ENCODE data around the gene P2RX7.
A peak's percentile ranks its signal among the peaks of the same experiment; 100 is the strongest.
"Not testable (repeated sequence)": the region's sequence is repeated elsewhere in the genome, so short reads cannot be mapped to it uniquely, and the experiment has no call there.

The P2RX7 gene

DNA sequence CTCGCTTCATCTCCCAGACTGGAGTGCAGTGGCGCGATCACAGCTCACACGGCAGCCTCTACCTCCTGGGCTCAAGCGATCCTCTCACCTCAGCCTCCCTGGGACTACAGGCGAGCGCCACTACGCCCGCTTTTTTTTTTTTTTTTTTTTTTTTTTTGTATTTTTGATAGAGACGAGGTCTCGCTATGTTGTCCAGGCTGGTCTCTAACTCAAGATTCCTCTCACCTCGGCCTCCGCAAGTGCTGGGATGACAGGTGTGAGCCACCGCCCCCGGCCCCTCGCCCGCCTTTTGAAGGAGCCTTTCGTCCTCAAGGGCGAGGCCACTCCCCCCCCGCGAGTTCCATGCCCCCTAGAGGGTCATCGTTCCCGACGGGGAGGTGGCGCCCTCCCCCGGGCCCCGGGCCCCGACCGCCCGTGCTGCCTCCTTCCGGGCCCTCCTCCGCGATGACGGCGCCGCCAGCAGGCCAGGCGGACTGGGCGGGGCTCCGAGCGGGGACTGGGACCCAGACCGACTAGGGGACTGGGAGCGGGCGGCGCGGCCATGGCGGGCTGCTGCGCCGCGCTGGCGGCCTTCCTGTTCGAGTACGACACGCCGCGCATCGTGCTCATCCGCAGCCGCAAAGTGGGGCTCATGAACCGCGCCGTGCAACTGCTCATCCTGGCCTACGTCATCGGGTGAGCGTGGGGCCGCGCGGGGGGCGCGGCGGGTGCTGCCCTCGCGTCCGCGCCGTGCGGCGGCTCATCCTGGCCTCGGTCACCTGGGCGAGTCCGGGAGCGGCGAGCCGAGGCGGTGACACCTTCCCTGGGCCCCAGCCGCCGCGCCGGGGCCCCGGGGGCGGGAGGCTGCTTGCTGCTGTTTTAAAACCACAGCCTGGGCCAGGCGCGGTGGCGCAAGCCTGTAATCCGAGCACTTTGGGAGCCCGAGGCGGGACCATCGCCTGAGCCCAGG lies 77.2 kb downstream of the P2RX7 start, which contains the start of gene P2RX4:
Gene P2RX4, plus strand, starts transcription at position 506 of the 949 bp plus-strand sequence. Its CDS starts 36 bp downstream, at position 542.
- peak; percentile 81 for DNase-seq

DNA sequence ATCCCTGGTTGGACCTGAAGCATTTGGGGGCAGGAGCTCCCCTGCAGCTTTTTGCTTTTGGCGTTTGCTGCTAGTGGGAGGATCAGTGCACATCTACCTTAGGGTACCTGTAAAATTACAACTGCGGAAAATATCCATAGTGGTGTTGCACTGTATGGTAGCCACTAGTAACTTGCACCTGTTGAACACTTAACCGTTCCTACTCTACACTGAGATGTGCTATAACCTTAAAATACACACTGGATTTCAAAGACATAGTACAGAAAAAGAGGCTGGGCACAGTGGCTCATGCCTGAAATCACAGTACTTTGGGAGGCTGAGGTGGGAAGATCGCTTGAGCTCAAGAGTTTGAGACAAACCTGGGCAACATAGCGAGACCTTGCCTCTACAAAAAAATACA lies 80.2 kb downstream of the P2RX7 start:
- no peak for DNase-seq

DNA sequence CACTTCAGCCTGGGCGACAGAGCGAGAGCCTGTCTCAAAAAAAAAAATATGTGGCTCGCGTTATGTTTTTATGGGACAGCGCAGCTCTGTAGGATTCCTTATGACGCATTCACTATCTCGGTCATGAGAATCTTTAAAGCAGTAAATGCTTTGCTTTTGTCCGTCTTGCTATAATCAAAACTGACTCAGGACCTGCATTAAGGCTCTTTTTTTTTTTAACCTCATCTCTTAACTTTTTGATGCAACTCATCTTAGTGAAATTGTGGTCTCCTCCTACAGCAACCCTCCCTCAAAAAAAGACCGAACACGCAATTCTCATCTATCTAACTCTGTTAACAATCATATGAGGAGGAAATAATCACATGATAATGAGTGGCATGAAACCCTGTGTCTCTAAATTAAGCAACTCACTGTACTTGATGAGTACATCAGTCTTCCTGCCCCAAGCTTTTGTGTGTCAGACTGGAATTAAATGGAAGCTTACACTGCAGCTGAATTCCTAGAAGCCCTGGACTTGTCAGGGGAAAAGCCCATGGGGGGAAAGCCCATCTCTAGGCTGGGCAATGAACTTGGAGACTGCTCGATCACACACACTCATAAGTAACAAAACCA lies 81.6 kb downstream of the P2RX7 start:
- DNase-seq = peak; percentile 55

DNA sequence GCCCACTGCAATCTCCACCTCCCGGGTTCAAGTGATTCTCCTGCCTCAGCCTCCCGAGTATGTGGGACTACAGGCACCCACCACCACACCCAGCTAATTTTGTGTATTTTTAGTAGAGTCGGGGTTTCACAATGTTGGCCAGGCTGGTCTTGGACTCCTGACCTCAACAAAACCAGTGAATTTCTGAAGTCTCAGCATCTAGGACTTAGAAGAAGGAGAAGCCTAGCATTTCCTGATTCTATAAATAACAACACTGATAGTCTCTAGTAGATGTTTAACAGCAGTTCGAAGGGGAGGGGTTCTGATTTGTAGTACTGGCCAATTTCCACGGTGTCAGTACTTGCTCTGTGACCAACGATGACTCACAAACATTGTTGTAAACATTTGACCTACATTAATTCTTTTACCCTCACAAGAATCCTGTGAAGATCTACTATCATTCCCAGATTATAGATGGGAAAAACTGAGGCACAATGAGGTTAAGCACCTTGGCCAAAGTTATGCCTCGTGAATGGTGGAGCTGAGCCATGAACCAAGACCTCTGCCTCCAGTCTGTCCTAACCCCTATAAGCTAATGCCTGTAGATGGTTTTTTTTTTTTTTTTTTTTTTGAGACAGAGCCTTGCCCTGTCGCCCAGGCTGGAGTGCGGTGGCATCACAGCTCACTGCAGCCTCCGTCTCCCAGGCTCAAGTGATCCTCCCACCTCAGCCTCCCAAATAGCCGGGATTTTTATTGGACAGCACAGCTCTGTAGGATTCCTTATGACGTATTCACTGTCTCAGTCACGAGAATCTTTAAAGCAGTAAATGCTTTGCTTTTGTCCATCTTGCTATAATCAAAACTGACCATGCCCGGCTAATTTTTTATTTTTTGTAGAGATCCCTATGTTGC lies 82.4 kb downstream of the P2RX7 start:
- DNase-seq = peak; percentile 93

DNA sequence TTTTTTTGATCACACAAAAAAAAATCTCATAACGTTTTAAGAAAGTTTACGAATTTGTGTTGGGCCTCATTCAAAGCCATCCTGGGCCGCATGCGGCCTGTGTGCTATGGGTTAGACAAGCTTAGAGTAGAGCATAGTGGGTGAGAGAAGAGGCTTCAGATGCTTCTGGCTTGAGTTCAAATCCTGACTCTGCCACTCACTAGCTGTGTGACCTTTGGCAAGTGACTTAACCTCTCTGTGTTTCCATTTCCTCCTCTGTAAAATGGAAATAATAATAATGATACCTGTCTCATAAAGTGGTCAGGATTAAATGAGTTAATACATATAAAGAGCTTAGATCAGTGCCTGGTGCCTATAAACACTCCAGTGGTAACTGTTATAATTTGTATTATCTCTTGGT lies 83.4 kb downstream of the P2RX7 start:
- DNase-seq = no peak

DNA sequence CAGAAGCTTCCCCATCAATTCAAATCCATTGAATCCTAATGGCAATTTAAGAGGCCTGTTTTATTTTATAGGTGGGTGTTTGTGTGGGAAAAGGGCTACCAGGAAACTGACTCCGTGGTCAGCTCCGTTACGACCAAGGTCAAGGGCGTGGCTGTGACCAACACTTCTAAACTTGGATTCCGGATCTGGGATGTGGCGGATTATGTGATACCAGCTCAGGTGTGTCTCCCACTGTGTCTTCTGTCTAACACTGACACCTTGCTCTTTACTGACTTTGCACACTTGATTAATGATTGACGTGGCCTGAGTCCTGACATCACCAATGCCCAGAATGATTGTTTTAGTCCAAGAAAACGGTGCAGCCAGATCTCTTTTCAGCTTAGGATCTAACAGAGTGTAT lies 84.4 kb downstream of the P2RX7 start:
- no peak for DNase-seq

DNA sequence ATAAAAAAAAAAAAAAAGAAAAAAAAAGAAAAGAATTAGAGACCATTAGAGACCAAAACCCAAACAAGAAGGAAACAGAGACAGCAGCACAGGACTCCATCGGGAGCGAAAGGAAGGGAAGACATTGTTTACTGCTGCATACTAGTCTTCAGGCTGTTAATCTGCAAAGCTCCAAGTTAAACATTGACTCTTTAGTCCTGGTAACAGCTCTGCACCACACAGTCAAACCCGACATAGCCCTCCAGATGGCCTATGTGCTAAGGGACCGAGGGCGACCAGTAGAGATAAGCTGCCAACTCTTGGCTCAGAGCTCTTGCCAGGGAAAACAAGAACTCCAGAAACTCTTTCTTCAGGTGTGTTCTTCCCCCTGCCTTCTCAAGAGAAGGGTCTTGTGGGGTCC lies 85.1 kb downstream of the P2RX7 start:
- no peak for DNase-seq

DNA sequence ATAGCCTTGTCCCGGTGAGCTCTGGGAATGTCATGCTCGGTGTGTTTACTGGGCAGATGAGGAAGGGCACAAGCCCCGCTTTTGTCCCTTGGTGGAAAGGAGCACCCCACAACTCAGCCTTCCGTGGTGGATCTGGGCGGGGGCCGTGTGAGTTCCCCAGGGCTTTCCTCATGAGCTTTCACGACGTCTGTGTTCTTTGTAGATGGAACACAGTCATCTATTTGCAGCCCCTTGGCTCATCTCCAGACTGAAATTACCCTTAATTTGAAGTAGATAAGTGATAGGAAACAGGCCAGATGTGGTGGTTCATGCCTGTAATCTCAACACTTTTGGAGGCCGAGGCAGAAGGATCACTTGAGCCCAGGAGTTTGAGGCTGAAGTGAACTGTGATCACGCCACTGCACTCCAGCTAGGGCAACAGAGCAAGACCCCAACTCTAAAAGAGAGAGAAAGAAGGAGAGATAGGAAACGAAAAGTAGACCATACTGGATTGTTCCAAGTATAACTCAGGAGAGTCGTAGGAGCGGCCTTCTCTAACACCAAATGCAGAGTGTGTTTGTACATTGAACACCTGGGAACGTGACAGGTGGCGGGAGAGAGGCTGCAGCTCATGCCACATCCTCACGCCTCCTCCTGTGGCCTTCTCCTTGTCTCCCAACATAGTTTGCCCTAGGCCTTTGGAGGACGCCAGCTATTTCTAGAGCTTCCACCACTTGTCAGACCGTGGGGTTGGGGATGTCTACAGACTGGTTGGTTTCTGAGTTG lies 86.1 kb downstream of the P2RX7 start:
- DNase-seq = no peak

DNA sequence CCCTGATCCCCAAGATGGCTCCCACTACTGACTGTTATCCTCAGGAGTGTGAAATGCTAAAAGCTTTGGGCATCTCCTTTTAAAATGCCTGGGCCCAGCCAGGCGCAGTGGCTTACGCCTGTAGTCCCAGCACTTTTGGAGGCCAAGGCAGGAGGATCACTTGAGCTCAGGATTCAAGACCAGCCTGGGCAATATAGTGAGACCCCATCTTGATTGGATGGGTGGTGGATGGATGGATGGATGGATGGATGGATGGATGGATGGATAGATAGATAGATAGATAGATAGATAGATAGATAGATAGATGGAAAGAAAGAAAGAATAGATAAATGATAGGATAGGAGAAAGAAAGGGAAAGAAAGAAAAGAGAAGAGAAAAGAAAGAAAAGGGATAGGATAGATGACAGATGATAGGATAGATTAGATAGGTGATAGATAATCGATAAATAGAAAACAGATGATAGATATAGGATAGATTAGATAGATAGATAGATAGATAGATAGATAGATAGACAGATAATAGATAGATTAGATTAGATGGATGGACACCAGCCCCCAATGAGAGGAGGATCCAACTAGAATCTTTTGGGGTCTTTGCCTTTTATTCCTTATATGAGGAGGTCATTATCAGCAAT lies 86.8 kb downstream of the P2RX7 start:
- no peak for DNase-seq

DNA sequence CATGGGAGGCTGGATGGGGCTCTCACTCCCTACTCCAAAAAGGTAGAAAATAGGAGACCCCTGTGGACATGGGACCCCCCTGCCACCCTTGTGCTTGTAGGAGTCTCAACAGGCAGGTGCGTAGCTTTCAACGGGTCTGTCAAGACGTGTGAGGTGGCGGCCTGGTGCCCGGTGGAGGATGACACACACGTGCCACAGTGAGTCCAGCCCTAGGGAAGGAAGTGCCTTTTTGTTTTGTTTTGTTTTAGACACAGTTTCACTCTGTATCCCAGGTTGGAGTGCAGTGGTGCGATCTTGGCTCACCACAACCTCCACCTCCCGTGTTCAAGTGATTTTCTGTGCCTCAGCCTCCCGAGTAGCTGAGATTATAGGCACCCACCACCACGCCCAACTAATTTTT lies 90.2 kb downstream of the P2RX7 start:
- no peak for DNase-seq

DNA sequence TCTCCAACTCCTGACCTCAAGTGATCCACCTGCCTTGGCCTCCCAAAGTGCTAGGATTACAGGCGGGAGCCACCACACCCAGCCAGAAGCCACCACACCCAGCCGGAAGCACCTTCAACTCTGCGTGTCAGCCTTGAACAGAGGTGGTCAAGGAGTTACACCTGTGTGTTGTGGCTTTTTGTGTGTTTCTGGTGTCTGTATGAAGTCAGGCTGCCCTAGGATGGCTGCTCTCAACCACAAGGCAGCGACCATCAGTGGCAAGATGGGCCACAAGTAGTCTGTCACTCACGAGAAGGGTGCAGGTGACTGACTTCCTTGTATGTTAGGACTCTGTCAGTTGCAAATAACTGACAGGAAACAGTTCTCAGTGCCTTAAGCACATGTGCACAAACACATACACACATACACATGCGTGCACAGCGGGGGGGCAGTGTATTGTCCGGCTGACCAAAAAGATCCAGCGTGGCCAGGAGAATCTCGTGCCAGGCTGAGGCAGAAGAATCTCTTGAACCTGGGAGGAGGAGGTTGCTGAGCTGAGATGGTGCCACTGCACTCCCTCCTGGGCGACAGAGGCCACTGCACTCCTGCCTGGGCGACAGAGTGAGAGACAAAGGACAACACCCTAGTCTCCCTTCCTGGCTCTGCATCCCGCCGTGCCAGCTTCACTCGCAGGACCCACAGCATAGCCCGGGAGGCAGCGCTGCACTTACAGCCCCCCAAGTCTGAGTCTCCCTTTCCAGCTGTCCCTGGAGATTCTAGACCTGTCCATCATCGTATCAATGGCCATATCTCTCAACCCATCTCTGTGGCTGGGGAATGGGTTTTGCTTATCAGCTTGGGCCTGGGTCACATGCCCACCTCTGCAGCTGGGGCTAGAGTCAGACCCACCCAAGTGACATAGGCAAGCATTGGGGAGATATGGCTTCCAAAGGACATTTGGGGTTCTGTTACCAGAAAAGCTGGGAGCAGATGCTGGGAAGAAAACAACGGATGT lies 90.9 kb downstream of the P2RX7 start:
- DNase-seq = peak; percentile 13

DNA sequence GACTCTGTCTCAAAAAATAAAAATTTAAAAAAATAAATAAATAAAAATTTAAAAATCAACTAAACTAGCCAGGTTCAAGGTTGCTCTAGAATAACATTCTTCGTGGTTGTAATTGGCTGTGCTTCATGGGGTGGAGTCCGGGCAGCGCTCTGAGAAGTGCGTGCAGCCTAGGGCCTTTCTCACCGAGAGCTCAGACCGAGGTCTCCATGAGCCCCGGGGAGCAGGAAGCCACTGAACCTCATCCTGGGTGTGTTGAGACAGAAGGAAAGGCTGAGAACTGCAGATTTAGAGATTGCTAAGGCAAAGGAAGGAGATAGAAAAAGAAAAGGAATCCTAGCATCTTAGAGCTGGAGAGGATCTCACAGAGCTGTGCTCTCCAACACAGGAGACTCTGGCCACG lies 91.9 kb downstream of the P2RX7 start:
- DNase-seq = no peak

DNA sequence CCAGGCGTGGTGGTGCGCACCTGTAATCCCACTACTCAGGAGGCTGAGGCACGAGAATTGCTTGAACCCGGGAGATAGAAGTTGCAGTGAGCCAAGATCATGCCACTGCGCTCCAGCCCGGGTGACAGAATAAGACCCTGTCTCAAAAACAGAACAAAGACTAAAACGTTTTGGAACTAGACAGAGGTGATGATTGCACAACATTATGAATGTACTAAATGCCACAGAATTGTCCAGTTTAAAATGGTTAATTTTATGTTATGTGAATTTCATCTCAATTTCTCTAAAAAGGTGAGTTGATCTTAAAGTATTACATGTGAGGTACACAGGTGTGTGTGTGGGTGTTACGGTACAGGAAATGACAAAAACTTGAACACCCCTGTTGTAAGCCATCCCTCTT lies 93.7 kb downstream of the P2RX7 start:
- DNase-seq = no peak

DNA sequence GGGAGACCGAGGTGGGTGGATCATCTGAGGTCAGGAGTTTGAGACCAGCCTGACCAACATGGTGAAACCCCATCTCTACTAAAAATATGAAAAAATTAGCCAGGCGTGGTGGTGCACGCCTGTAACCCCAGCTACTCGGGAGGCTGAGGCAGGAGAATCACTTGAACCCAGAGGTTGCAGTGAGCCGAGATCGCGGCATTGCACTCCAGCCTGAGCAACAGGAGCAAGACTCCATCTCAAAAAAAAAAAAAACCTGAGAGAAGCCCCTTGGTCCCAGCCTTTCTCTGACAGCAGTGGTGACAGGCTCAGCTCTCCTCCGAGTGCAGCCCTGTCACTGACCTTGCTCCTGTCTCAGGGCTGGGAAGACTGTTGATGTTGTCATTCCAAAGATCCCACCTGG lies 94.2 kb downstream of the P2RX7 start:
- not testable (repeated sequence) for DNase-seq

DNA sequence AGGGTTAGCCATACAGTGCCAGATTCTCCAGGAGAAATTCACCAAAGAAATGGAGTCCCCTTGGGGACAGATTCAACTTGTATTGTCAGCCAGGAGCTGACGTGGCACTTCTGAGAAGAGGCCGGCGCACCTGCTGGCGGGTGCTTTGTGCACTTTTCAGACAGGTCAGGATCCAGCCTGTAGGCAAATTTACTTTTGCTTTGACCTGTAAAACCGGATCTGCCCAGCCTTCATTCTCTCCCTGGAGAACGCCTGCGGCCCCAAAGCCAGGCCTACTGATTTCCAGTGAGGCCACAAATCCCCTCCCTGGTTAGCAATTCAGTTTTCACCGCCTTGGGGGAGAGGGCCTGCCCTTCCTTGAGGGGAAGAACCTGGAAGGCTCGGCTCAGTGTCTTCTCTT lies 94.6 kb downstream of the P2RX7 start:
- no peak for DNase-seq

DNA sequence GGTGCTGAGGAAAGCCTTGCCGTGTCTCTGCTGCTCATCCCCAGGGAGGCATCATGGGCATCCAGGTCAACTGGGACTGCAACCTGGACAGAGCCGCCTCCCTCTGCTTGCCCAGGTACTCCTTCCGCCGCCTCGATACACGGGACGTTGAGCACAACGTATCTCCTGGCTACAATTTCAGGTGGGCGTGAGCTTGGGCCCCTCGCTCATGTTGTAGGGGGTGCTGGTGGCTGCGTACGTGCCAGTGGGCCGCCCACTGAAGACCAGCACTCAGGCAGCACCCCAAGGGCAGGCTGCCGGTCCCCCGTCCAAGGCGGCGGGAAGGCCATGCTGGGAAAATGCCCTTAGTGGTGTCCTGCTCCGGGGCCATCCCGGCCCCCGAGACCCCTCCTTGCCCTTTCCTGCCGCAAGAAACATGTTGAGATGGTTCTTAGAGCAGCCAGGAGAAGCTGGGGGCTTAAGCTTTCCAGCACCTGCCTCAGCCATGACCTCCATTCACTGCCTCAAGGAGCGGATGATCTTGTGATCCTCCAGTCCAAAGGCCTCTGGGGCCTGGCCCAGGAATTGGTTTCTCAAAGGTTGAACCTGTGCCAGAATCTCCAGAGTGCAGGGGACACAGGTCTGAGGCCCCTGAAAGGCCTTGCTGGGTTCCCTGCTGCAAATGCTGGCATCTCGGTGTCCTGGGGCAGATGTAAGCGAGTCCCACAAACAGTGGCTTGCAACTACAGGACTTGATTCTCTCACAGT lies 96.4 kb downstream of the P2RX7 start:
- no peak for DNase-seq

DNA sequence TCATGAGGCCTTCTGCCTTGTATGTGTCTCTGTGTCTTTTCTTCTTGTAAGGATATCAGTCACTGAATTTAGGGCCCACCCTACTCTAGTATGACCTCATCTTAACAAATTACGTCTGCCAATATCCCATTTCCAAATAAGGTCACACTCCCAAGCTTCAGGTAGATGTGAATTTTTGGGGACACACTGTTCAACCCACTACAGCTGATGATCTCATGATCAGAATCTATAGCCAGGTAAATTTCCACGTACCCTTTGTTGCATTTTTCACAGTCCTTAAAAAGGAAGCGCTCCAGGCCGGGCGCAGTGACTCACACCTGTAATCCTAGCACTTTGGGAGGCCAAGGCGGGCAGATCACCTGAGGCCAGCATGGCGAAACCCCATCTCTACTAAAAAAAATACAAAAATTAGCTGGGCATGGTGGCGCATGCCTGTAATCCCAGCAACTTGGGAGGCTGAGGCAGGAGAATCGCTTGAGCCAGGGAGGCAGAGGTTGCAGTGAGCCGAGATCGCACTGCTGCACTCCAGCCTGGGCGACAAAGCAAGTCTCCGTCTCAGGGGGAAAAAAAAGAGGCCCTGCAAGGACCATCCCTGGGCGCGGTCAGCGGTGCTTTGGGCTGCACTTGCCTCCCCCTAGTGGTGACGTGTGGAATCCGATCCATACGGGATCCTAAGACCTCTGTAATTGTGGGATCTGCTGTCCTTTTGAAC lies 97.3 kb downstream of the P2RX7 start:
- DNase-seq = peak; percentile 77

DNA sequence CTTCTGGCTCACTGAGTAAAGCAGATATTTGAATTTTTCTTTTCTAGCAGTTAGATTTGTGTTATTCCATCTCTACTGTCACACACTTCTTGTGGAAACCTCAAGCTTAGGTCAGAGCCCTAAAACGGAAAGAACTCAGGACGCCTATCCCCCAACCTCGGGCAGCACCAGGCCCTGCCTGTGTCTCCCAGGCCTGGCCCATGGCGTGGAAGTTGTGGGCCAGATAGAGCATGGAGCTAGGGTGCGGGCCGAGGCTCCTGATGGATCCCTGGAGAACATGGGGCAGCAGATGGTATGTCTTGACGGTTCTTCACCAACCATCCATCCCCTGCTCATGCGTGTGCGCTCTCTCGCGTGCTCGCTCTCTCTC lies 97.8 kb downstream of the P2RX7 start:
- no peak for DNase-seq

DNA sequence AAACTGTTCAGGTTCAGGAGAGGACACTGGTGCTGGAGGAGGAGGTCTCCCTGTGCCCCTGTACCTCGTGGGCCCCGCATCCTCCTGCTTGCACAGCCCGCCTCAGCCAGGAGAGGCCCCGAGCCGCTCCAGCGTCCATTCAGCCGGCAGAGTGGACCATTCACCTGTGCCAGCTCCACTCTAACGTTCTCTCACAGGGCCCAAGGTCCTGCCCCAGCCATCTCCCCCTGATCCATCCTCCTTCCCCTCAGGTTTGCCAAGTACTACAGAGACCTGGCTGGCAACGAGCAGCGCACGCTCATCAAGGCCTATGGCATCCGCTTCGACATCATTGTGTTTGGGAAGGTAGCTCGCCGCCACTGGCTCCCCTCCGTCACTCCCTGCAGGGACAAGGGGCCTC lies 99.5 kb downstream of the P2RX7 start:
- DNase-seq = no peak
